Renal cortex interstitium (tissue), 11 donors: ENCODE data around the gene C10orf90. TPM values are rescaled to one million over a fixed set of nuclear protein-coding genes. Genes with fewer than 3 reads are reported as not detected.
"Not testable (repeated sequence)": the region's sequence is repeated elsewhere in the genome, so short reads cannot be mapped to it uniquely, and the experiment has no call there.

ENCODE experiments used
- DNase-seq, 11 donors: peaks; one replicate each; pipeline ENCODE4 v3.0.0-alpha.2; 2013; ENCODE audit warnings: low read depth in 9 of 11, low spot score in 4 of 11; ENCODE audit errors: extremely low read depth in 1 of 11
- polyA plus RNA-seq, 3 donors: library from polyadenylated mRNA; unstranded; fragments of 120-200 nt; gene quantifications; one replicate each; pipeline ENCODE4 v1.2.1, GENCODE V29; 2013; ENCODE audit not compliant: insufficient read length in 3 of 3

The C10orf90 gene
- polyA plus RNA-seq, 3 donors, result 0.52 to 0.70 (median 0.70) TPM

DNA sequence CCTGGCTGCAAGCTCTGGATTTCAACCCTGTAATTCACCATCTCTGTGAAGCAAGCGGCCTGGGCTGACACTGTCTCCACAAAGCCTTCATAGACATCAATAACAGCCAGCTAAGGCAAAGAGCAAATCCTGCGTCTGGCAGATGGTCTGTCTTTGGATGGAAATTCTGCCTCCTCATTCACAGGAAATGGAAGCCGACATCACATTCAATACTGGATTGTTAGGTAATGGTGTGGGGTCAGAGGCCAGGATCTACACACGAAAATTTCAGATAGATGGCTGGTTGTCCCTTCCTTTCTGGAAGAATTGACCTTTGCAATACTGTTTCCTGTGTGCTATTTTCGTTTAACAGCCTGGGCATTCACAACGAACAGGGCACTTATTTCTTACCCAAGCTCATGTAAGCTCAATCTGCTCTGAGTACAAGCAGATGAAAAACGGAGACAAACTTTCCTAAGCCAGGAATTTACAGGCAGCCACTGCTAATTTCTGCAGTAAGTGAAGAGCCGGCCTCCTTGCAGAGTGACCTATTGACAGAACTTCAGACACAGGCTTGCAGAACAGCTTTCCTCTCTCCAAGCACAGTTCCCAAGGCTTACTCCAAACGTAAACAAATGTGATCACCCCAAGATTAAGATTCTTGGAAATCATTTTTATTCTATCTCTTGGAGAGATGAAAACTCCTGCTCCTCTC, 279.2 kb downstream of the C10orf90 start:
- DNase-seq, result no peak

DNA sequence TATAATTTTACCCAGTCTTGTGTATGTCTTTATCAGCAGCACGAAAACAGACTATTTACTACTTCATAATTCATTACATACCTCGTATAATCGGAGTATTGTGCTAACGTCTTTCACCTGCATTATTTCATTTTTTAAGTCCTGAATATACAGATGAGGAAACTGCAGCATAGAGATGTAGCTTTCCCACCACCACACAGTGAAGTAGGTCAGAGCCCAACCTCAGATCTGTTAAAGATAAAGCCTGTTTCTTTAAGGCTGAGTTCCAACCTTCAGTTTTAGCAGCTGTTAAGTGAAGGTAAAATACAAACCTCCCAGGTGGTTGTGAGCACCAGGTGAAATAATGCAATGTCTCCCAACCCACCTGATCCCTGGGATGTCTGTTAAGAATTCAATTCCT, 280.2 kb downstream of the C10orf90 start:
- no peak for DNase-seq

DNA sequence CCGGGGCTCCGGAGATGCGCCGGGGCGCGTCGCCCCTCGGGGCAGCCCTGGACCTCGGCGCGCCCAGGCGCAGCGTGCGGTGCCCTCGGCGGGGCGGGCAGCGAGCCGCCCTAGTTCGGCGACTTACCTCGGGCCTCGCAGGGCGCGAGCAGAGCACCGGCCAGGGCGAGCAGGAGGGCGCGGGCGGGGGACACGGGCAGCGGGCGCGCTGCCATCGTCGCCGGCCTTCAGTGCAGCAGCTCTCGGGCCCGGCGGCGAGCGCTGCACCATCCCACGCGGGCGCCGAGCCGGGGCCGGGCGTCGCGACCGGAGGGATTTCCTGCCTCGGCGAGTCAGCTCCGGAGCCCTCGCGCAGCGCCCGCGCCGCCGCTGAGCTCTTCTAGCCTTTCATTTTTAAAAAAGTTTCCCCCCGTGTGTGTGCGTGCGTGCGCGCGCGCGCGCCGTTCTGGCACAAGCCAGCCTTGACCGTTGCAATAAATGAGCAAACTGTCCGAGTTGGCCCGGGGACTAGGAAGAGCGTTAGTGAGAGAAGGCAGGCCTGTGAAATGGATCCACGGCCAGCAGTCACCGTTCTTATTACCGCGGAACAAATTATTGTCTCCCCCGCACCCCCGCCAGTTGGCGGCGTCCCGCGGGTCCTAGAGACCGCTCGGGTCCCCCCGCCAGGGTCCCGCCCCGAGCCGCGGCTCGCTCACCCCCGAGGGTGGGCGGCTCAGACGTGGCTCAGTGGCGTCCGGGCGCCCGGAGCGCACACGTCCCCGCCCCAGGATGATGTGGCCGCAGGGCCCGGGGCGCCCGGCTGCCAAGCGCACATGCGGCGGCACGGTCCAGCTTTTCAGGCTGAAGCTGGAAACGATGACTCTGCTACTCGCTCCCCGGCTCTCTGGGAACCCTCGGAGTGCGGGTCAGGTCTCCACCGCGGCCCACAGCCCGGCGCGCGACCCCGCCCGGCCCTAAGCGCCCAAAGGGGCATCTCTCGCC, 282.3 kb downstream of the C10orf90 start, which contains the start of gene ADAM12:
TSS of gene ADAM12 (minus strand) at position 547 of the 981 bp plus-strand sequence. CDS start at position 215, 332 bp downstream.
- peak in 1 of 11 donors; percentile 35 for DNase-seq

DNA sequence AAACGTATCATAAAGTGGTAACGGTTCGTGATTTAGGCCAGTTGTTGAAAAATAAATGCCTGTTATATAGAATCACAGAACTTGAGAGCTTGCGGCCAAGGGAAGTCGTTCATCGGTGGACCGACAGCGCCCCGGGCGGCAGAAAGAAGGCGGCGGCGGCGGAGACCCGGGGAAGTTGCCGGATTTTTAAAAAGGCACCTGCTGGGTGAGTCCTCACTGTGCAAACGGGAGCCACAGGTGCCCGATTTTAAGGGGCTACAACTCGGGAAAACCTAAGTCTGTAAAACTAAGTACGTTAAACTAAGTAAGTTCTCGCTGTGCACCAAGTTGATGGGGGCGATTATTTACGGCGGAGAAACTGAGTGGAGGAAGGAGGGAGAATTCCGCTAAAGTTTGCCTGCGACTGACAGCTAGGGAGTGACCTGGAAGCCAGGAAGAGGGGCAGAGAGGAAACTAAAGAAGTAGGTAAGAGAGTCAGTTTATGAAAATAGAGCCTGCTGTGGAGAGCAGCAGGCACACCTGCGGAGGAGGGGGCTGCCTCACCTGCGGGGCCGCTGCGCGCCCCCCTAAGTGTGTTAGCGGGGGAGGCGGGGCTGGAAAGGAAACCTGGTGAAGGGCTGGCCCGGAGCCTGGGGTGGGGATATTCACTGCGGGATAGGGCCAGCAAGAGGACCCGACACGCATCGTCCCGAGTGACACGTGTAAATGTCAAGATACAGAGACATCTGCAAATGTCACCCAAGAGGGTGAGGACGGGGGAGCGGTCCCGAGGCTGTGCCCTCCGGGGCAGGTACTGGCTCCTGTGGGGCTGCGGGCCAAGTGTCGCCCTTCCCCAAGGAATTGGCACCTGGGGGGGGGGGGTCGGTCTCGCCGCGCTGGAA, 283.2 kb downstream of the C10orf90 start:
- DNase-seq, result peak in 6 of 11 donors; percentile 29 to 74 (median 65)

DNA sequence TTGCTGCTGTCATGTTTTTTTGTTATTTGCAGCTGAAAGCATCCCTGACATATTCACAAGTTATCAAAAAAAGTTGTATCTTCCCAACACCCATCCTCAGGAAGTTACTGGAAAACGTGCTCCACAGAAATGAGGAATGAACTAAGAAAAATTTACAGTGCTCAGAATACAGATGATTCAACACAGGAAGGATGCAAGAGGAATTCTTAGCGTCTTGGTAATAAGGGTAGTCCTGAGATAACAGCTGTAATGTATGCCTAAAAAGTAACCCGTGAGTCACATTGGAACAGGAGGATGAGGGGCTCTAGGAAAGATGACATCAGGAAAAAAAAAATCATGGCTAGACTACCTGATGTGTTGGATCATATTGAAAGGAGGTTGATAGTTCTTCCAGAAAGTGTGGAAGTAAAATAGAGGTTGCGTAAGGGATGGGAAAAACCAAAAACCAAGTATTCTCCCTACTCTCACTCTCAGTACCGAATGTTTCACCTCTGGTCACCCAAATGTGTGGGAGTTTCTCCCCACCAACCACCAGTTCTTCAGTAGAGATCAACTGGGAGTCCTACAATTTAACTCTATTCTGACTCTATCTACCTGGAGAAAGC, 286.1 kb downstream of the C10orf90 start:
- no peak for DNase-seq

DNA sequence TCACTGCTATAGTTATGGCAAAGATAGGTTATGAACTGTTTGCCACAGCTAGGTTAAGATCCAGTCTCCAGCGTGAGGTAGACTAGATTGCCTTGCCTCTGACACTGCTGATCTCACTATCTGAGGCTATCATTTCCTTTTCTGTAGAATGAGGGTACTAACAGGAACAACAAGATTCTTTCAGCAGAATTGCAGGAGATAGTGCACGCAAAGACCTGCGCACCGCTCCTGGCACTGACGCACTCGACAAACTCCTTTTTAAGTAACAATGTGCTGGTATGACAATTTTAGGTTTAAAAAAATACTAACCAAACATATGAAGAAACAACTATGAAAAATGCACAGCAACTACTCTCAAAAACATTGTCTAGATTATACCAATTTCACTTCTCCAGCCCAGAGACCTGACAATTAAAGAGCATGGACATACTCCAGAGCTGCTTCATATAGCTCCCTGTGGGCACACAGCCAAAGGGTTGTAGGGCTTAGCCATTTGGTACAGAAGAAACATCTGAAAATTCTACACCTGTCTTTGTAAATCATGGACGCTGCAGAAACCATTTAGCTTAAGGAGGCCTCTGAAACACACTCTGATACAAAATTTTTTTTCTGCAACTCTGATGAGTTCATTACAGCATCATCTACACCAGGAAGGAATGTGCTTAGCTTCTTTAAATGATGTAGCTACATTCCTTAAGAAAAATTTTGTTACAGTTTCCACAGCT, 290.0 kb downstream of the C10orf90 start:
- DNase-seq, result no peak

DNA sequence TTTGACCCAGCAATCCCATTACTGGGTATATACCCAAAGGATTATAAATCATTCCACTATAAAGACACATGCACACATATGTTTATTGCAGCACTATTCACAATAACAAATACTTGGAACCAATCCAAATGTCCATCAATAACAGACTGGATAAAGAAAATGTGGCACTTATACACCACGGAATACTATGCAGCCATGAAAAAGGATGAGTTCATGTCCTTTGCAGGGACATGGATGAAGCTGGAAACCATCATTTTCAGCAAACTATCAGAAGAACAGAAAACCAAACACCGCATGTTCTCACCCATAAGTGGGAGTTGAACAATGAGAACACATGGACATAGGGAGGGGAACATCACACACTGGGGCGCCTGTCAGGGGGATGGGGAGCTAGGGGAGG, 291.3 kb downstream of the C10orf90 start:
- not testable (repeated sequence) for DNase-seq

DNA sequence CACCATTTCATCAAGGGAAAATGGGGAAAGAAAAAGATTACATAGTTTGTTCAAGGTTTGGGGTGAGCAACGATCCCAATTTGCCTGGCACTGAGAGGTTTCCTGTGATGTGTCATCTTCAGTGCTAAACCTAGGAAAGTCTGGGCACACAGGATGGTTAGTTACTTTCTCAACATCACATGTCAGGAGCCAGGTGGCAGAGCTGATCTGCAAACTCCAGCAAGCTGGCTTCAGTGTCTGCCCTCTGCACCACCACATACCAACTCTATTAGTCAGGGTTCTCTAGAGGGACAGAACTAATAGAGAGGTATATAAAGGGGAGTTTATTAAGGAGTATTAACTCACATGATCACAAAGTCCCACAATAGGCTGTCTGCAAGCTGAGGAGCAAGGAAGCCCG, 293.5 kb downstream of the C10orf90 start:
- no peak for DNase-seq

DNA sequence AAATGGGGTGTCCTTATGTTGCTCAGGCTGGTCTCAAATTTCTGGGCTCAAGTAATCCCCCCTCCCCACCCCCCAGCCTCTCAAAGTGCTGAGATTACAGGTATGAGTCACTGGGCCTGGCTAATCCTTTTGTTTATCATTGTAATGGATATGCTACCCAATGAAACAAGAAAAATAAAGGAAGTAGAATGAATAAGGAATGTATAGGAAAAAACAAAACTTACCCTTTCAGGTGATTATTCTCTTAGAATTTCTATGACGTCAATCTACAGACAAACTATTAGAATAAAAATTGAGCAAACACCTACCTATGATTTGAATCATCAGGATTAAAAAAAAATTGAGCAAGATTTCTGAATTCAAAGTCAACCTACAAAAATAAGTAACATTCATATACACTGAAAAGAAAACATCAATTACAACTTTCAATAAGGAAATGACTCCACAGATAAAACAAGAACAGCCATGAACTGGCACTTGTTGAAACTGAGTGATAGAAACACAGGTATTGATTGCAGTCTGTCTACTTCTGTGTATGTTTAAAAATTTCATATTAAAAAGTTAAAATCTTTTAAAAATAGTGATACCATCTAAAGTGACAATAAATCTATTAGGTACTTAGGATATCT, 294.5 kb downstream of the C10orf90 start:
- DNase-seq, result no peak

DNA sequence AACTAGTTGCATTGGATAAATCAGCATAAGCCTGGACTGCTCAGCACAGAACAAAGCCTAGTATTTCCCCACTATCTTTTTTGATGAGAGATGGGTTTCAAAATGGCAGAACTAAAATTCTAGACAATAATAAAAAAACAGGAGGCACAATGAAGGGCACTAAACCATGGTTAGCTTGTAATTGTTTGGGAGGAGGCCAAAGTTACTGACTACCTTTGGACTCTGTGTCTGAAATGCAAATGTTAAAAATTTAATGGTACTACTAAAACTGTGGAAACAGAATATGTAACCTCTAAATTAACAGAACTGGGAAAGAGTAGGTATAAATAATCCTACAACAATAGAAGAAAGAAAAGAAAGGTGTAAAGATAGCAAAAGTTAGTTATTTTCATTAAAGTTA, 295.2 kb downstream of the C10orf90 start:
- no peak for DNase-seq

Other genes starting within 250 kb of the C10orf90 start
- gene DOCK1, start 234.7 kb upstream of the C10orf90 start, polyA plus RNA-seq, result 10 to 100 TPM; 62.5 to 69.5 (median 64.8) TPM